ENCODE results near the gene EMC6. TPM values are rescaled to one million over a fixed set of nuclear protein-coding genes. Genes with fewer than 3 reads are reported as not detected.

Gene EMC6
- total RNA-seq, 1 donor from 2014 or later = 32.9 TPM

GRCh38 chr17:3627769-3628167 lies 40.8 kb upstream of the EMC6 start:
- Histone ChIP-seq H3K27ac (no peak overlapping the region), H3K4me1 (no peaks in the 10 kb centered on the region), H3K36me3 (peaks cover 69% of the 10 kb centered on the region), H3K4me3 (no peak overlapping the region), H3K9me3 (no peaks in the 10 kb centered on the region), H3K27me3 (ENCODE audit: low read depth) (no peaks in the 10 kb centered on the region)
- no peak for DNase-seq
- no peak for TF ChIP-seq CTCF (IDR thresholded peaks at IDR 0.05)
- intact Hi-C loops (cut with DNase I) = no loop called here
- ATAC-seq = no peak

GRCh38 chr17:3630781-3631180 lies 37.8 kb upstream of the EMC6 start:
- Histone ChIP-seq H3K9me3 (no peaks in the 10 kb centered on the region), H3K36me3 (peaks cover 39% of the 10 kb centered on the region), H3K27ac (no peak overlapping the region), H3K27me3 (ENCODE audit: low read depth) (no peaks in the 10 kb centered on the region), H3K4me3 (no peak overlapping the region), H3K4me1 (peaks cover 14% of the 10 kb centered on the region)
- ATAC-seq = no peak
- intact Hi-C loops (cut with DNase I) = no loop called here
- DNase-seq = no peak
- no peak for TF ChIP-seq CTCF (IDR thresholded peaks at IDR 0.05)

GRCh38 chr17:3632287-3632686 lies 36.3 kb upstream of the EMC6 start:
- Histone ChIP-seq H3K36me3 (peaks cover 31% of the 10 kb centered on the region), H3K9me3 (no peaks in the 10 kb centered on the region), H3K4me3 (no peak overlapping the region), H3K27ac (no peak overlapping the region), H3K27me3 (ENCODE audit: low read depth) (no peaks in the 10 kb centered on the region), H3K4me1 (peaks cover 17% of the 10 kb centered on the region)
- no peak for ATAC-seq
- DNase-seq = no peak
- intact Hi-C loops (cut with DNase I) = no loop called here
- TF ChIP-seq CTCF (IDR thresholded peaks at IDR 0.05) = no peak

- peak overlapping the region; percentile 99 for H3K27ac ChIP-seq
- no peak for DNase-seq
- peak overlapping the region; percentile 99 for H3K4me3 ChIP-seq
- peaks cover 4% of the 10 kb centered on the region for H3K36me3 ChIP-seq
- no peaks in the 10 kb centered on the region for H3K27me3 ChIP-seq (ENCODE audit: low read depth)
- no peak for TF ChIP-seq CTCF (IDR thresholded peaks at IDR 0.05)
- peaks cover 33% of the 10 kb centered on the region for H3K4me1 ChIP-seq
- intact Hi-C loops (cut with DNase I) = no loop called here
- peak in 1 of 2 donors; percentile 1 for ATAC-seq
- no peaks in the 10 kb centered on the region for H3K9me3 ChIP-seq
Observed at GRCh38 chr17:3635474-3636153, 33.0 kb upstream of the EMC6 start.

- H3K27me3 ChIP-seq (ENCODE audit: low read depth) = no peaks in the 10 kb centered on the region
- H3K9me3 ChIP-seq = no peaks in the 10 kb centered on the region
- intact Hi-C loops (cut with DNase I) = no loop called here
- DNase-seq = peak; percentile 97
- H3K36me3 ChIP-seq = peaks cover 8% of the 10 kb centered on the region
- H3K4me3 ChIP-seq = peak within 1 kb of the TSS; percentile 99
- peak; percentile 99 for ATAC-seq
- H3K27ac ChIP-seq = peak within 1 kb of the TSS; percentile 99
- peaks cover 38% of the 10 kb centered on the region for H3K4me1 ChIP-seq
- TF ChIP-seq CTCF (IDR thresholded peaks at IDR 0.05) = no peak
Observed at GRCh38 chr17:3636154-3636907, 32.3 kb upstream of the EMC6 start, which contains the start of the genes CTNS and SHPK. CTNS (plus strand) TSS chr17:3636760; CDS start chr17:3640207, 3,447 bp downstream. SHPK (minus strand) TSS chr17:3636250; CDS start chr17:3636219, 31 bp downstream.

All from lower lobe of right lung (tissue), 2 donors.